BJ (cell line): ENCODE data around the gene MROH8. TPM values are rescaled to one million over a fixed set of nuclear protein-coding genes. Genes with fewer than 3 reads are reported as not detected.

ENCODE experiments used
- CTCF ChIA-PET: fragments of 350-600 bp; formaldehyde crosslinking; extraction: SDS; loops from one replicate; lab custom pipeline; 2021; ENCODE audit warnings: antibody characterized with exemption, inconsistent platforms; lab: Yijun Ruan, JAX
- POLR2A ChIA-PET: fragments of 300-600 bp; sonication (Branson Sonifier 250); formaldehyde crosslinking; extraction: SDS; loops from one replicate; lab custom pipeline; 2021; ENCODE audit warnings: antibody characterized with exemption; lab: Charles Lee
- DNase-seq: peaks from one replicate; pipeline ENCODE4 v3.0.0-alpha.2; 2011; ENCODE audit warnings: low read depth
- H3K27me3 ChIP-seq: 2 replicates; pipeline ENCODE4 v1.6.0; 2011; ENCODE audit warnings: low read length; ENCODE audit not compliant: control insufficient read depth, insufficient read depth
- H3K36me3 ChIP-seq: 2 replicates; pipeline ENCODE4 v1.5.1; 2011; ENCODE audit warnings: low read length; ENCODE audit not compliant: control insufficient read depth, insufficient read depth
- H3K4me3 ChIP-seq: 2 replicates; pipeline ENCODE4 v1.5.1; 2011; ENCODE audit warnings: low read depth, mild to moderate bottlenecking, control low read depth, low read length
- polyA plus RNA-seq: library from polyadenylated mRNA; depleted of rRNA; stranded (reverse); fragments of >200 nt; gene quantifications from 2 replicates; pipeline ENCODE4 v1.2.3, GENCODE V29; 2011
- TF ChIP-seq, protein P1 (sequence below): IDR thresholded peaks from 2 replicates; pipeline ENCODE4 v1.5.1; 2011; ENCODE audit warnings: low read depth, mild to moderate bottlenecking, control low read depth, inconsistent platforms, low read length, moderate library complexity; ENCODE audit not compliant: insufficient read depth

The MROH8 gene
- polyA plus RNA-seq, 1 experiment: 2.4 TPM

DNA sequence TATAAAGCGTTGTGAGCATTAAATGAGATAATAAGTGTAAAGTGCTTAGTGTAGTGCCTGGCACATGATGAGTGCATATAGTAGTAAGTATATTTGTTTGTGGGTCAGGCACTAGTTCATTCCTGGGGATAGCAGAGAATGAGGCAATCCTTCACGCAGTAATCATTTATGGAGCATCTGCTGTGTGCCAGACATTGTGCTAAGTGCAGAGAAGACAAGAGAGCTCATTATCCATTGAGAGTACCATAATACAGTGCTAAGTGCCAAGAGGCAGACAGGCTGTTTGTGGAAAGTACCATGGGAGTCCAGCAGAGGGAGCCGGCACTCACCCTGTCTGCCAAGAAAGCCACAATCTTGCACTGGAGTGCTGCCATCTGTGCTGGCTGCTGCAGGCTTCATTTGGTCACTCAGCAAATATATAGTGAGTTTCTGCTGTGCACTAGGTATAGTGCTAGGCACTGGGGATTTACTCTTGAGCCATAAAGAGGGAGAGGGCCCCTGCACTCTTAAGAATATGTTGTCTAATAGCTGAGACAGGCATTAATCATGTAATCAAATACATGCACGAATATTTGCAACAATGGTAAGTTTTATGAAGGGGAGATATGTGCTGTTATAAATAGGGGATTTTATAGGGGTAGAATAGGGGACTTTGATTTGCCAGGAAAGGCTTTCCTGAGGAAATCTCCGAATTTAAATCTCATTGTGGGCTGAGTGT, 12.9 kb upstream of the MROH8 start:
- ChIA-PET POLR2A (no interaction called here), CTCF (interaction anchor here (0.6 to 3.9 kb wide), 12 partner anchors 9 to 360 kb away, joined by 3 to 25 read pairs (median 6); partner anchors contain the start of genes MROH8 and RPN2)
- Histone ChIP-seq H3K36me3 (peaks cover 3% of the 10 kb centered on the region; the same call in 1 of the 2 replicates), H3K4me3 (no peak overlapping the region), H3K27me3 (no peaks in the 10 kb centered on the region)
- peak; percentile 44 for DNase-seq
- TF ChIP-seq, protein P1, sequence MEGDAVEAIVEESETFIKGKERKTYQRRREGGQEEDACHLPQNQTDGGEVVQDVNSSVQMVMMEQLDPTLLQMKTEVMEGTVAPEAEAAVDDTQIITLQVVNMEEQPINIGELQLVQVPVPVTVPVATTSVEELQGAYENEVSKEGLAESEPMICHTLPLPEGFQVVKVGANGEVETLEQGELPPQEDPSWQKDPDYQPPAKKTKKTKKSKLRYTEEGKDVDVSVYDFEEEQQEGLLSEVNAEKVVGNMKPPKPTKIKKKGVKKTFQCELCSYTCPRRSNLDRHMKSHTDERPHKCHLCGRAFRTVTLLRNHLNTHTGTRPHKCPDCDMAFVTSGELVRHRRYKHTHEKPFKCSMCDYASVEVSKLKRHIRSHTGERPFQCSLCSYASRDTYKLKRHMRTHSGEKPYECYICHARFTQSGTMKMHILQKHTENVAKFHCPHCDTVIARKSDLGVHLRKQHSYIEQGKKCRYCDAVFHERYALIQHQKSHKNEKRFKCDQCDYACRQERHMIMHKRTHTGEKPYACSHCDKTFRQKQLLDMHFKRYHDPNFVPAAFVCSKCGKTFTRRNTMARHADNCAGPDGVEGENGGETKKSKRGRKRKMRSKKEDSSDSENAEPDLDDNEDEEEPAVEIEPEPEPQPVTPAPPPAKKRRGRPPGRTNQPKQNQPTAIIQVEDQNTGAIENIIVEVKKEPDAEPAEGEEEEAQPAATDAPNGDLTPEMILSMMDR: peak; percentile 95

DNA sequence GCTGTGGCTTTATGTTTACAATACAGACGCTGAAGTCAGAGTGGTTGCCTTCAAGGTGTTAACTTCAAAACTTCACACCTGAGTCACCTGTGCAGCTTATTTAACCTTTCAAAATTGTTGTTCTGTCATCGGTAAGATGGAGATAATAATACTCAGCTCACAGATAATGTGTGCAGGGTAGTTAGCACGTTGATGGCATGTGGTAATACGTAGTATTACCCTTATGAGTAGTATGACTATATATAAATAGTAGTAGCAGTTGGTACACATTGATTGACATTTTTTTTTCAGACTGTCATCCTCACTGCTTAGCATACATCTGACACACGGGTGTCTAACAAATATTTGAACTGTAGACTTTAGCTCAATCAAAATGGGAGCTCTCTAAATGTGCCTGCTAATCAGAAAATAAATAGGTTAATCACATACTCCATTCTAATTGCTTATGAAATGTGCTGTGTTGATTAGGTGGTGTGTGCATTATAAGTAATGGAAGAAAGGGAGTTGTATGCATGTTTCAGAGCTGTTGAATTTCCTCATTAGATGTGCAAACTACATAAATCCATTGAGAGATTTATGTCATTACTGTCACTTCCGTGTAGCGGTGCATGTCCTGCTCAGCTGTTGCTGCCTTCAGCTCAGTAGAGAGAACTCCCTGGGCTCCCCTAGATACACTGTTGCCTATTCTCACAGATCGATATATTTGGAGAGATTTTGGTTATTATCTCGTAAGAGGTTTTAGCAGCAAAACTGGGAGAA, 11.2 kb upstream of the MROH8 start:
- Histone ChIP-seq H3K27me3 (no peaks in the 10 kb centered on the region), H3K4me3 (no peak overlapping the region), H3K36me3 (peaks cover 7% of the 10 kb centered on the region)
- TF ChIP-seq, protein P1: no peak
- no peak for DNase-seq
- CTCF ChIA-PET: interaction anchor here (0.9 to 3.9 kb wide), 8 partner anchors 10 to 344 kb away, joined by 3 to 25 read pairs (median 10); partner anchors contain the start of genes MROH8 and RPN2
- POLR2A ChIA-PET: no interaction called here

DNA sequence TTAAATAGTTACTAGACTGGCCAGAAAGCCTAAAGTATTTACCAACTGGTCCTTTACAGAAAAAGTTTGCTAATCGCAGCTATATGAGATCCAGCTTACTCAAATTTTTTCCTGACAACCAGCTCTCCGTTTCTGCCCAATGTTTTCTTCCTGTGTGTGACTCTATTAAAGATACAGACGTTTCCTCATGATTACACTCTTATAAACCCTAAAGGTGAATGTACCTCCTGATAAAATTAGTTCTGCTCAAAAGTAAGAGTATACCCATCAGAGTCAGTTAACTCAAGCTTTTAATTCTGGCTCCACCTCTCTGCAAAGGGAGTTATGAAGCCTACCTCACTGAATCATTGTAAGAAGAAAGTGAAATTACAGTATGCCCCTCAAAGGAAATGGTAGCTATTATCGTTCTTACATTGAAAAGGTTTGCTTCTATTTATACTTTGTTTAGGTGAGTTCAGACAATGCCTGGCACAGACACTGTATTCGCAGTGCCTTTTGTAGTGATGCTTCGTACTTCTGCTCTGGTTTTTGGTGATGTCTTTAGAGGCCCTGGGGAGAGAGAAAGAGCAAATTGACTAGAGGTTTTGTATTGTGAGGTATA, 10.2 kb upstream of the MROH8 start:
- no peak overlapping the region for H3K4me3 ChIP-seq
- TF ChIP-seq, protein P1: no peak
- no peak for DNase-seq
- no peaks in the 10 kb centered on the region for H3K27me3 ChIP-seq
- ChIA-PET CTCF (interaction anchor here (0.9 to 3.9 kb wide), 4 partner anchors 8 to 345 kb away, joined by 3 to 25 read pairs (median 18); partner anchors contain the start of genes MROH8 and RPN2), POLR2A (interaction anchor here (0.6 kb wide), 1 partner anchor 338 kb away, joined by 5 read pairs; no protein-coding TSS in a partner anchor)
- peaks cover 7% of the 10 kb centered on the region for H3K36me3 ChIP-seq

DNA sequence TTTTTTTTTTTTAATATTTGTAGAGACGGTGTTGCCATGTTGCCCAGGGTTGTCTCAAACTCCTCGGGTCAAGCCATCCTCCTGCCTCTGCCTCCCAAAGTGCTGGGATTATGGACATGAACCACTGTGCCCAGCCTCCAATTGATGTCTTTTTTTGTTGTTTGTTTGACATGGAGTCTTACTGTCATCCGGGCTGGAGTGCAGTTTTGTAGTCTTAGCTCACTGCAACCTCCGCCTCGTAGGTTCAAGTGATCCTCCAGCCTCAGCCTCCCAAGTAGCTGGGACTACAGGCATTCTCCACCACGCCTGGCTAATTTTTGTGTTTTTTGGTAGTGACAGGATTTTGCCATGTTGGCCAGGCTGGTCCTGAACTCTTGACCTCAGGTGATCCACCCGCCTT, 9.4 kb upstream of the MROH8 start:
- POLR2A ChIA-PET: no interaction called here
- TF ChIP-seq, protein P1: no peak

More for the DNA sequence above, 9.4 kb upstream of the MROH8 start:
- Histone ChIP-seq H3K4me3 (no peak overlapping the region), H3K36me3 (peaks cover 10% of the 10 kb centered on the region), H3K27me3 (no peaks in the 10 kb centered on the region)
- CTCF ChIA-PET: interaction anchor here (3.8 kb wide), 1 partner anchor 10 kb away, joined by 23 read pairs; the partner anchor contains the start of genes MROH8 and RPN2
- no peak for DNase-seq
